ENCODE results near the gene SCART1.

GRCh38 chr10:133461841-133462240, 8.1 kb downstream of the SCART1 start:
- TF ChIP-seq, protein P1, sequence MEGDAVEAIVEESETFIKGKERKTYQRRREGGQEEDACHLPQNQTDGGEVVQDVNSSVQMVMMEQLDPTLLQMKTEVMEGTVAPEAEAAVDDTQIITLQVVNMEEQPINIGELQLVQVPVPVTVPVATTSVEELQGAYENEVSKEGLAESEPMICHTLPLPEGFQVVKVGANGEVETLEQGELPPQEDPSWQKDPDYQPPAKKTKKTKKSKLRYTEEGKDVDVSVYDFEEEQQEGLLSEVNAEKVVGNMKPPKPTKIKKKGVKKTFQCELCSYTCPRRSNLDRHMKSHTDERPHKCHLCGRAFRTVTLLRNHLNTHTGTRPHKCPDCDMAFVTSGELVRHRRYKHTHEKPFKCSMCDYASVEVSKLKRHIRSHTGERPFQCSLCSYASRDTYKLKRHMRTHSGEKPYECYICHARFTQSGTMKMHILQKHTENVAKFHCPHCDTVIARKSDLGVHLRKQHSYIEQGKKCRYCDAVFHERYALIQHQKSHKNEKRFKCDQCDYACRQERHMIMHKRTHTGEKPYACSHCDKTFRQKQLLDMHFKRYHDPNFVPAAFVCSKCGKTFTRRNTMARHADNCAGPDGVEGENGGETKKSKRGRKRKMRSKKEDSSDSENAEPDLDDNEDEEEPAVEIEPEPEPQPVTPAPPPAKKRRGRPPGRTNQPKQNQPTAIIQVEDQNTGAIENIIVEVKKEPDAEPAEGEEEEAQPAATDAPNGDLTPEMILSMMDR (IDR thresholded peaks at IDR 0.05; ENCODE audit: low read depth, low read length, poor library complexity, severe bottlenecking) = no peak
- no peak for TF ChIP-seq EZH2phosphoT487 (IDR thresholded peaks at IDR 0.05; ENCODE audit: borderline replicate concordance, low read length)
